ENCODE data around the gene ADPRHL1.

The ADPRHL1 gene

DNA sequence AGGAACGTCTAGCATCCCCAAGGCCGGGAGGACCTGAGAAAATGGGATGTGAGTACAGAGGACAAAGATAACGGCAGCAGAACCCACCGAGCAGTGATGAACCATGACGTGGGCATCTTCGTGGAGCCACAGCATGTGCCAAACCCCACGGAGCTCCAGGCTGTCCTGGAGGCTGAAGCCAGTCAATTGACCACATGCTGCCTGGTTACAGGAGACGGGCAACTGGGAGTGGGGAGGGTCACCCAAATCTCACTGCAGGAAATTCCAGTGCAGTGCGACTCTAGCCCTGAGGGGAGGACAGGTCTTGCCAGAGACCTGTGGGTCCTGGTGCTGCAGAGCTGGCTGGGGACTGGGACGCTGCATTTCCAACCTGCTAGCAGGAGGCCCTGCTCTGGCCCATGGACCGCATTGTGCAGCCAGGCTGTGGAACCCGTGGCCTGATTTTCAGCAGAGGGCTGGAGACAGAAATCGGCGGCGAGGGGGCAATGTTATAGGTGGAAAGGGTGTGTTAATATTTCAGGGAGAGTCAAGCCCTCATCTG is 86.2 kb downstream of the ADPRHL1 start:
- DNase-seq = no peak

GRCh38 chr13:113365971-113366588 is 87.2 kb downstream of the ADPRHL1 start:
- no peak for DNase-seq

- no peak for DNase-seq
Measured at GRCh38 chr13:113365583-113365970, 87.7 kb downstream of the ADPRHL1 start.

DNA sequence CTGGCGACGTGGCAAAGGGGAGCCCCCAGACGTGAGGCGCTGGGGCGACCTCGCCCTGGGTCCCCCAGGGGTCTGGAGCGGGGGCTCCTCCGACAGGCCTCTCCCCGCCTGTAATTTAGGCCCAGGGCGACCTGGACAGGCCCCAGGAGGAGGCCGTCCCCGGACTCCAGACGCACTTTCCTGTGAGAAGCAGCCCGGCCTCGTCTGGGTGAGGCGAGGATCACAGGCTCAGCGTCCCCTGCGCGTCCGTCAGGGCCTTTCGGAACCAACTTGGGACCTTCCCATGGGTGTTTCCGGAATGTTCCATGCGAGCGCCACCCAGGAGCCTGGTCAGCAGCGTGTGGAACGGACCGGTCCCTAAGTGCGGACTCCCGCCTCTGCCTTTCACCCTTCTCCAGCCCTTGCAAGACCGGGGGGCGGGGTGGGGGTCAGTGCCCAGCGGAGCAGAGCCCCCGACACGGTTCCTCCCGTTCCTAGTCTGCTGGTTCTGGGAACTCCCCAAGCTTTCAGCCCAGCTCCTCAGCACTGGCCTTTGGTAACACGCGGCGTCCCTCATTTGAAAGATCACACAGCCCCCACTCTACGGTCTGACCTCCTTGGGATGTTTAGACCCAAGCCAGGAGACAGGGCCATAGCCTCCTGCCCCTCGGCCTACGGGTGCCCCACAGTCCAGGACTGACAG is 88.2 kb downstream of the ADPRHL1 start:
- no peak for DNase-seq

GRCh38 chr13:113364311-113364889 is 88.9 kb downstream of the ADPRHL1 start:
- DNase-seq = no peak

DNA sequence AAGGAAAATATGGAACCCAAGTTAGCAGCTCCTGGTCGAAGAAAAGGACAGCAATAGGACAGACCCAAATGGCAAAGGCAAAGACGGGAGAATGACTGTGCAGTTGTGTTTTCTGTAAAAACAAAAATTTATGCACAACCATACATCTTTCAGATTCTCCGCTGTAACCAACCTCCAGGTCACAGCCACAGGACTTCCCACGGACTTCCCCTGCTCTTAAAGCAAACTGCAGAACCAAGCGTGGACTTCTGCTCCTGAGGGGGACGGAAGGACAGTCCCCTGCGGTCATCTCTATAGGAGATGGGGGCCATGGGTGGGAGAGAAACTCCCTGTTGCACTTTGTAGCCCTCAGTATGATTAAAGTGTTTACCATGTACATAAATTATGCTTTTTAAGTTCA is 91.9 kb downstream of the ADPRHL1 start:
- no peak for DNase-seq

GRCh38 chr13:113360446-113360845 is 92.8 kb downstream of the ADPRHL1 start:
- no peak for DNase-seq

GRCh38 chr13:113359571-113359970 is 93.7 kb downstream of the ADPRHL1 start:
- DNase-seq = no peak

DNA sequence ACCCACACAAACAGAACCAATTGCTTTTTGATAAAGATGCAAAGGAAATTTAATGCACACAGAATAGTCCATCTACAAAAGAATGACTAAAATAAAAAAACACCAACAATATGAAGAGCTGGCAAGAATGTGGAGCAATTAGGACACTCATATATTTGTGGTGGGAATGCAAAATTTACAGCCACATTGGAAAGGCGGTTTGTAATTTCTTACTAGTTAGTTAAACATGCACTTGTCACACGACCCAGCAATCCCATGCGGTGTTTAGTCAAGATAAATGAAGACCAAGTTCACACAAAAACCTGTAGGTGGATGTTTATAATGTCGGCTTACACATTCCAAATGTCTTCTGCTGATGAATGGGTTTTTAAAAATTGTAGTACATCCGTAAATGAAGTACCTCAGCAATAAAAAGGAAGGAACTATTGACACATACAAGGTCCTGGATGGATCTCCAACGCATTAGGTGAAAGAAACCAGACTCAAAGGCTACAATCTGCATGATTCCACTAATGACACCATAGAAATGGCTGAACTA is 94.6 kb downstream of the ADPRHL1 start:
- DNase-seq = no peak

- DNase-seq = no peak
Measured at GRCh38 chr13:113357529-113357928, 95.8 kb downstream of the ADPRHL1 start.

- DNase-seq = no peak
Measured at GRCh38 chr13:113356596-113356995, 96.7 kb downstream of the ADPRHL1 start.

DNA sequence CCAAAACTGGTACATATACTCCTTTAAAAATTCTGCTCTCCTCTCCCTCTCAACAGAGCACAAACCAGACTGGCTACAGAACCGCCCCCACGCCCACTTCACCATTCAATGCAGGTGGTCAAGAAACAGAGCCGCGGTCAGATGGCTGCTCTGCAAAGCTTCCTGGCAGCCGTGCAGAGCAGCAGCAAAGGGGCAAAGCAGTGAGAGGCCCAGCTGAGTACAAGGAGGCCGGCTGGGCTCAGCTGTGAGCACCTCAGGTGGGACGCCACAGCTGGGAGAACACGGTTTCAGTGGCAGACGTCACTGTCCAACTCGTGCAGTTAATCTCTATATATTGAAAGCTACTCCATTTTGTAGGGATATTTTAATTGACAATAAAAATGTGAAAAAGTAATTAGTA is 97.7 kb downstream of the ADPRHL1 start:
- DNase-seq = no peak

GRCh38 chr13:113354831-113355610 is 98.3 kb downstream of the ADPRHL1 start:
- DNase-seq = no peak

- no peak for DNase-seq
Measured at GRCh38 chr13:113353254-113353653, 100.0 kb downstream of the ADPRHL1 start.

DNA sequence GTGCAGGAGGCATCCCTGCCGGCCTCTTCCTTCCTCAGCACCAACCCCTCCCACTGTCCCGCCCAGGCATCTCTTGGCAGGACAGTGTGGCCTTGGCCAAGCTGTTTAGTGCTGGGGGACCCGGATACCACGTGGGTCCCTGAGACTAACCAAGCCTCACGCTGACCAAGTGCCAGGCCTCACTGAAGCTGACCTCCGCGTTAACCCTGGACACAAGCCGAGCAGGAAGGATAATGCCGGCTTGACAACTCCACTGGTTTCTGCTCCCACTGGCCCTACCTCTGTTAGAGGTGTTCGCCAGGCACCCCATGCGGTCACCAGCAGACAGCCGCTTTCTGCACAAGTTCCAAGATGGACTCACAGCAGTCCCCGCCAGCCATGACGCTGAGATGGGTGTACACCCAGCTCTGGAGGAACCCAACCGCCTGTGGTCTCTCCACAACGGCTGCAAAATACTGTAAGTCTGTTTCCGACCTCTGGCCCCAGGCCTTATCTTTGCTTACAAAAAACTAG is 101.7 kb downstream of the ADPRHL1 start:
- no peak for DNase-seq

DNA sequence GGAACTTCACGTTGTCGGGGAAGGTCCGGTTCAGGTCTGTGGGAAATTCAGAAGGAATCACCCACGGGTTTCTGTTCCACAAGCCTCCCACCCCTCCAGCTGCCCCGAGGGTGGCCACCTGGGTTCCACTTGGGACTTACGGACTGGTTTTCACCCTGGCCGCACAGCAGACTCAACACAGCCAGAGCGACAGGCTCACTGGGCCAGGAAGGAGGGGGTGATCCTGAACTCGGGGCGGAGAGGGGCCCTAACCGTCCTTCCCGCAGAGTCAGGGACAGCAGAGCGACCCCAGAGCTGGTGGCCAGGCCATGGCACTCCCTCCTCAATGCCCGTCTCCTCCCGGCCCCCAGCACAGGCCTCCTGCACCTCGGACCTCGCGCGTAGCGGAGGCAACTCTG is 102.4 kb downstream of the ADPRHL1 start:
- no peak for DNase-seq

GRCh38 chr13:113350065-113350937 is 103.0 kb downstream of the ADPRHL1 start:
- no peak for DNase-seq
